ENCODE data around the gene INHBB.

The INHBB gene

DNA sequence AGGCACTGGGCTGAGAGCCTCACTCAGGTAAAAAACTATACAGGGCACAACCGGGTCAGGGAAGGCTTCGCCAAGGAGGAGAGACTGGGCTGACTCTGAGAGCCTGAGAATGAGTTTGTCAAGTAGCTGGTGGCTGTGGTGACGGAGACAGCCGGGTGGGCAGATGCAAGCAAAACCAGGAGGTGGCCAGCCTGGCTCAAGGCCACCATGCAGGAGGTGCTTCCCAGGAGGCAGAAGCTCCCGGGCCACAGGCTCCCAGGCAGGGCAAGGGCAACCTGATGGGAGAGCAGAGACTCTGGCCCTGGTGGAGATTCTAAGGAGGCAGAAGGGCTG is 2.9 kb upstream of the INHBB start:
- DNase-seq (ENCODE audit: low spot score) = no peak

- no peak for DNase-seq (ENCODE audit: low spot score)
These were observed 2.4 kb upstream of the INHBB start for GRCh38 chr2:120343433-120344105.

GRCh38 chr2:120344214-120344975 is 1.5 kb upstream of the INHBB start:
- DNase-seq (ENCODE audit: low spot score) = no peak

DNA sequence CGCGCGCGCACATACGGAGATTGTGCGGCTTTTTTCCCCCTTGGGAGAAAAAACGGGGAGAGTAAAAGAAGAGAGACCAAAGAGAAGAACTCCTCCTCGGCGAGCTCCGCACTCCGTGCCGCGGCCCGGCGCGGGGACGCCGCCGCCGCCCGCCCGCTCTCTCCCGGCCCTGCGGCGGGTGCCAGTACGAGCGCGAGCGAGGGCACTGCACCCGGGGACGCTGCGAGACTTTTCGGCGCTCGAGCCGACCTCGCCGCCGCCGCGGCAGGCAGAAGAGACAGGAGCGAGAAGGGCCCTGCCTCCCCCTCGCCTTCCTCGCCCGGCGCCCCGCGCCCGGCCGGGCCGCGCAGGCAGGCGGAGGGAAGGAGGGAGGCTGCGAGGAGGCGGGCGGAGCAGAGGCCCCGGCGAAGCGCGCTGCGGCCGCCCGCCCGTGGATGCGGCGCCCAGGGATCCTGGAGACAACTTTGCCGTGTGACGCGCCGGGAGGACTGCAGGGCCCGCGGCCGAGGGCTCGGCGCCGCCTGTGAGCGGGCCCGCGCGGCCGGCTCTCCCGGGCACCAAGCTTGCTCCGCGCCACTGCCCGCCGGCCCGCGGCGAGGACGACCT is 857 bp upstream of the INHBB start:
- no peak for DNase-seq (ENCODE audit: low spot score)

GRCh38 chr2:120345608-120346007 is 328 bp upstream of the INHBB start:
- DNase-seq (ENCODE audit: low spot score) = no peak

GRCh38 chr2:120346667-120347358 is 877 bp downstream of the INHBB start:
- no peak for DNase-seq (ENCODE audit: low spot score)

DNA sequence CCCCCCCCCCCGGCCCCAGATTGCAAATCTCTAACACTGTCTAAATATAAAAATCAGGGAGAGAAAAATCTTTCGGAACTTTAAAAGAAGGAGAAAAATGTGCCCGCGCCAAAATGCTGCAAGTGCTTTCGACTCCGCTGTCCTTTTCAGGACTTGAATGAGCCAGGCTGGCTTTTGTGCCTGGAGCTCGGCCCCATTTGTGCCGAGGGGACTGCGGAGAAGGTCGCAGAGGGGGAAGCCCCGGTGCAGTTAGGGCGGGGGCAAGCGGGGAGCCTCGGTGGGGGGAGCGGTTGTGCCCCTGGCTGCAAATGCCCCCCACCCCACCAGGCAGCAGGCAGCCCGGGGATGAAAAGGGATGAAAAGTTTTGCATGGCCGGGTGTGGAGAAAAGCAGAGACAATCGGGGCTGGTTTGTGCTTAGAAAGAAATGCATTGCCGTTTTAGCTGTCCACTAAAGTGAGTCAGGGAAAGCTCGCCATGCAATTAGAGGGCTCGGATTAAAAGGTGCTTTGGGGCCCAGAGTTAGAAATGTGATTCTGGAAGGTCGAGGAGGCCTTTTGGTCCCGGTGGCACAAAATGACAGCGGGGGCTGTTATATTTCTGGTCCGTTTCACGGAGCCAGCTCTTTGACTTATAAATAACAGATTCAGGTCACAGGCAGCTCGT is 1.6 kb downstream of the INHBB start:
- no peak for DNase-seq (ENCODE audit: low spot score)

- DNase-seq (ENCODE audit: low spot score) = no peak
These were observed 2.3 kb downstream of the INHBB start for GRCh38 chr2:120348134-120348736.

DNA sequence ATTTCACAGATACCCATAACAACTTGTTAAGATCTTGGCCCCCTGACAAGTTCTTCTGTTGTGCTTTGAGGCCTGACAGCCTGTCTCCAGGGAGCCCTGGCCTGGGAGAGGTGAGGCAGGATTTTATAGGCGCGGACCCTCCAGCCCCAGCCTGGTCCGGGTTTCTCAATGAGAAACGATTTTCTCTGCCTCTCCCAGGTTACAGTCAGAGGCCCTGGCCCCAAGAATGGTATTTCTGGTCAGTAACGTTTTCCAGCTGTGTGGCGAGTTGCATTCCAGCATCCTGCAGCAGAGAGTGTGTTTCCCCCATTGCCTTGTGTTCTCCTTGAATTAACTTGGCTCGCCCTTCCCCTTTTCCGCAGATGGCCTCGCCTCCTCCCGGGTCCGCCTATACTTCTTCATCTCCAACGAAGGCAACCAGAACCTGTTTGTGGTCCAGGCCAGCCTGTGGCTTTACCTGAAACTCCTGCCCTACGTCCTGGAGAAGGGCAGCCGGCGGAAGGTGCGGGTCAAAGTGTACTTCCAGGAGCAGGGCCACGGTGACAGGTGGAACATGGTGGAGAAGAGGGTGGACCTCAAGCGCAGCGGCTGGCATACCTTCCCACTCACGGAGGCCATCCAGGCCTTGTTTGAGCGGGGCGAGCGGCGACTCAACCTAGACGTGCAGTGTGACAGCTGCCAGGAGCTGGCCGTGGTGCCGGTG is 3.0 kb downstream of the INHBB start:
- no peak for DNase-seq (ENCODE audit: low spot score)

GRCh38 chr2:120349440-120349921 is 3.5 kb downstream of the INHBB start:
- DNase-seq (ENCODE audit: low spot score) = no peak

DNA sequence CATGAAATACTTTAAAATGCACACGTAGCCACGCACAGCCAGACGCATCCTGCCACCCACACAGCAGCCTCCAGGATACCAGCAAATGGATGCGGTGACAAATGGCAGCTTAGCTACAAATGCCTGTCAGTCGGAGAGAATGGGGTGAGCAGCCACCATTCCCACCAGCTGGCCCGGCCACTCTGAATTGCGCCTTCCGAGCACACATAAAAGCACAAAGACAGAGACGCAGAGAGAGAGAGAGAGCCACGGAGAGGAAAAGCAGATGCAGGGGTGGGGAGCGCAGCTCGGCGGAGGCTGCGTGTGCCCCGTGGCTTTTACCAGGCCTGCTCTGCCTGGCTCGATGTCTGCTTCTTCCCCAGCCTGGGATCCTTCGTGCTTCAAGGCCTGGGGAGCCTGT is 4.1 kb downstream of the INHBB start:
- no peak for DNase-seq (ENCODE audit: low spot score)

GRCh38 chr2:120350801-120351320 is 4.9 kb downstream of the INHBB start:
- no peak for DNase-seq (ENCODE audit: low spot score)

GRCh38 chr2:120352696-120353590 is 7.0 kb downstream of the INHBB start:
- DNase-seq (ENCODE audit: low spot score) = no peak

DNA sequence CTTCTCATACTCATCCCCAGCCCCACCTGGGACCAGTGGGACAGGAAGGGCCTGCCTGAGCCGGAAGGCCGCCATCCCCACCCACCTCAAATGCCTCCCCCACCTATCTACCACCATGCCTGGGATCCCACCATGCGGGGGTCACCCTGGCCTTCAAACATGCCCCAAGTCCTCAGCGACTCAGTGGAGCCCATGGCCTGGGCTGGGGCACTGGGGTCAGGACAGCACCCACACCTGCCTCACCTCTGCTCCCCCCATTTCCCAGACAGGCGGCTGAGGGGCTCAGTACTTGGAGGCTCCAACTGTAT is 7.6 kb downstream of the INHBB start:
- no peak for DNase-seq (ENCODE audit: low spot score)

GRCh38 chr2:120353931-120354330 is 8.0 kb downstream of the INHBB start:
- DNase-seq (ENCODE audit: low spot score) = no peak

DNA sequence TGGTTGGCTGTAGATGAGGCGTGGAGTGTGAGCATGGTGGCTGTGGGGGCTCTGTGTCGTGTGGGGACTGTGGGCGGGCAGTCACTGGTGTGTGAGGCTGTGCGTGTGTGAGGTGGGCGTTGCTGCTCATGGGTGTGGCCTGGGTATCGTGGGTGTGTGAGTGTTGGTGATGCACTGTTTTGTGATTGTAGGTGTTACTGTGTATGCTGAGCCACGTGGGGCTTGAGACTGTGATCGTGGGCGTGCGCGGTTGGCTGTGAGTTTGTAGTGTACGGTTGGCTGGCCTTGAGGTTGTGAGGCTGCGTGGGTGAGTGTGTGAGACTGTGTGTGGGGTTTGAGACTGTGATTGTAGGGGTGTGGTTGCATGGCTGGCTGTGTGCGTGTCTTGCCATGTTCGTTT is 8.5 kb downstream of the INHBB start:
- DNase-seq (ENCODE audit: low spot score) = no peak

DNA sequence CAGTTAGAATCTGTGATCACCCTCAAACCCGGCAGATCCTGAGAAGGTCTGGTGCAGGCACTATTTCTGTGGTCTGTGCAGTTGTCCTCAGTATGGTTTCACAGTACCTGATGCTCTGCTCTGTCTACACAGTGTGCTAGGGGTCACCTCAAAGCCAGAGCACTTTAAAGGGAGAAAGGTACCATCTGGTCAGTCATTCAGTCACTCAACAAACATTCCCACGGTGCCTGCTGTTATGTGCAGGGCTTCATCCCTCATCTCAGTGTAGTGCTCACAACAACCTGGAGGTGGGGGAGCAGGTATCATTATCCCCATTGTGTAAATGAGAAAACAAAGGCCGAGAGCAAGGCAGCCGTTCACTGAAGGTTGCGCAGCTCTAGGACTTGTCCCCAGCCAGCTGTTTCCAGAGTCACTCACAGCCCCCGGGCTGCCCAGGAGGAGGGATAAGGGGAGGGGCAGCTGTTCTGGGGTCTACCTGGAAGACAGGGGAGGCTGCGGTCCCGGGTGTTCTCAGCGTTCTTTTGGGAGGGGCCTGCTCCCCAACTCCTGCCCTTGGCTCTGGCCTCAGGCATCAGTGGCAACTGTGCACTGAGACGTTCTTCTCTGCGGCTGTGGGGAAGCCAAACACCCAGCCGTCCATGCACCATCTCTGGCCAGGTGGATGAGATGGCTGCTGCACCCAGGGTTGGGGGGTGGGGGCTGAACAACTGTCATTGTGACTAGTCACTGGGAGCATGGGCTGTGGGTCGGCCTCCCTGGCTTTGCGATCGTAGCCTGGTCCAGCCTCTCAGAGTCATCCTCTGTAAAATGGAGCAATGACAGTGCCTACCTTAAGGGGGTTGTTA is 9.2 kb downstream of the INHBB start:
- no peak for DNase-seq (ENCODE audit: low spot score)

DNA sequence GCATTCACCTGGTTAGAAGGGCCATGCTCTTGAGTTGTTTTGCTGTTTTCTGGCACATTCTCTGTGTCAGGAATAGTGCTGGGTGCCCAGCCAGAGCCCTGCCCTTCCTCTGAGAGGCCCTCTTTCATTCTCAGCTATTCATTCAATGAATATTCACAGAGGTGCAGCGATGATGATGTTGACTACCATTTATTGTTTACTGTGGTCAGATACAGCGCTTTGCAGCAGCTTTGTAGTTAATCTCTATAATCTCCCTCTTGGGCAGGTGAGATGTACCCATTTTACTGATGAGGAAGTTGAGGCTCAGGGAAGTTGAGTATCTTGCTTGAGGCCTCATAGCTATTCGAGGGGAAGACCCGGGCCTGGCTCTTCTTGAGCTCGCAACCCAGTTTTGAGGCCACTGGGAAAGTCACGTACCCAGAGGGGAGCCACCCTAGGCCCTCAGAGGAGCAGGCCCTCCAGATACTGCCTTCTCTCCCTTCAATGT is 9.9 kb downstream of the INHBB start:
- no peak for DNase-seq (ENCODE audit: low spot score)

- DNase-seq (ENCODE audit: low spot score) = no peak
These were observed 11.8 kb downstream of the INHBB start for GRCh38 chr2:120357768-120358167.
